Ishikawa (cell line): ENCODE data around the gene SERPINB4.

ENCODE experiments used
- CREB1 ChIP-seq: IDR thresholded peaks from 2 replicates; pipeline ENCODE4 v1.6.1; 2012; ENCODE audit warnings: low read depth
- TF ChIP-seq, protein P1 (sequence below): IDR thresholded peaks from 2 replicates; pipeline ENCODE4 v1.6.1; 2012

DNA sequence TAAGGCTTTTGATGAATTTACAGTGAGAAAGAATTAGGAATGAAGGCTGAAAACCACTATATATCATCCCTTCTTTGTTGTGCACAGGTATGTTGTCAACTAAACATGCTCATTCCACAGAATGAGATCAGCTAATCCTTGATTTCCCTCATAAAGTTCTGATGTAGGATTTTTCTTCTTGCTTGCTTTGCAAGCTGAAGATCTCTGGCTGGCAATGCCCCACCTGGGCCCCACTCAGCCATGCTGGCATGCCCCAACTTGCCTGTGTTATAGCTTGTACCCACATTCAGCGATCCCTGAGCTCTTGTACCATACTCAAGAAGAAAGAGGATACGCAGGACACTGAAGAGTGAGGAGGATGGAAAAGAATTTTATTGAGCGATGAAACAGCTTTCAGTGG is 40.7 kb upstream of the SERPINB4 start:
- TF ChIP-seq, protein P1, sequence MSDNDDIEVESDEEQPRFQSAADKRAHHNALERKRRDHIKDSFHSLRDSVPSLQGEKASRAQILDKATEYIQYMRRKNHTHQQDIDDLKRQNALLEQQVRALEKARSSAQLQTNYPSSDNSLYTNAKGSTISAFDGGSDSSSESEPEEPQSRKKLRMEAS = no peak
- TF ChIP-seq CREB1 = no peak
